C4-2B (cell line): ENCODE results near the gene CTXN3.

ENCODE experiments used
- CTCF ChIP-seq: fragments of 450-650 bp; conservative IDR thresholded peaks from 2 replicates; pipeline ENCODE4 v1.5.1; 2017; ENCODE audit warnings: mild to moderate bottlenecking
- ZFX ChIP-seq: fragments of 450-650 bp; IDR thresholded peaks from 2 replicates; pipeline ENCODE4 v1.6.1; 2017

DNA sequence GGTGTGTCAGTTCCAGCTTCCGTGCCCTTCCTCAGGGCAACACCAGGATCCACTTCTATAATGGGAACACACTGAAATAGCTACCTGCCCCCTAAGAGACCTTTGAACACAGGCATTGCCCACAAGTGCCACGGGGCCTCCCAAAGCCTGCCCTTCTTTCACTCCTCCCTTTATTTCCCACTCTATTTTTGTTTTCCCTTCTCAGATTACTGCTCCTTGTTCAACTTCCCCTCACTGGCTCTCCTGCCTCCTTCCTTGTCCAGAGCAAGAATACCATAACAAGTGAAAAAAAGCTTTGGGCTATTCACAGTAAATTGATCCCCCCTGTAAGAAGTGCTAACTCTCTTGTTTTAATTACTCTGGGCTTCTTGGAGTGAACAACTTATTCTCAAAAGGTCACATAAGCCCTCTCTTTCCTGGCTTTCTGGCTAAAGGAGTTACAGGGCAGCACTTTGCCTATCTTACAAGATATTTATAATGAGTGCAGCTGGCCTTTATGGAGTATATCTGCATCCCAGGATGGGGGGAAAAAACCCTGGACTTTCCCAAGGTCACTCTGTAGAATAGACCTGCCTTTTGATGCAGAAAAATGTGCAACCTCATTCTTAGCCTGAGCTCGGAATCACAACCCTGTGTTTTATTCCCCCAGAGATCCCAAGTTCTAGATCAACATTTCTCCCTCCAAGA lies 11.3 kb downstream of the CTXN3 start:
- no peak for TF ChIP-seq CTCF
- no peak for TF ChIP-seq ZFX
